ENCODE data around the gene SGCA. TPM values are rescaled to one million over a fixed set of nuclear protein-coding genes. Genes with fewer than 3 reads are reported as not detected.

Gene SGCA
- total and polyA plus RNA-seq, 3 donors from 2014 or later = 2.4 to 33.1 (median 7.6) TPM

DNA sequence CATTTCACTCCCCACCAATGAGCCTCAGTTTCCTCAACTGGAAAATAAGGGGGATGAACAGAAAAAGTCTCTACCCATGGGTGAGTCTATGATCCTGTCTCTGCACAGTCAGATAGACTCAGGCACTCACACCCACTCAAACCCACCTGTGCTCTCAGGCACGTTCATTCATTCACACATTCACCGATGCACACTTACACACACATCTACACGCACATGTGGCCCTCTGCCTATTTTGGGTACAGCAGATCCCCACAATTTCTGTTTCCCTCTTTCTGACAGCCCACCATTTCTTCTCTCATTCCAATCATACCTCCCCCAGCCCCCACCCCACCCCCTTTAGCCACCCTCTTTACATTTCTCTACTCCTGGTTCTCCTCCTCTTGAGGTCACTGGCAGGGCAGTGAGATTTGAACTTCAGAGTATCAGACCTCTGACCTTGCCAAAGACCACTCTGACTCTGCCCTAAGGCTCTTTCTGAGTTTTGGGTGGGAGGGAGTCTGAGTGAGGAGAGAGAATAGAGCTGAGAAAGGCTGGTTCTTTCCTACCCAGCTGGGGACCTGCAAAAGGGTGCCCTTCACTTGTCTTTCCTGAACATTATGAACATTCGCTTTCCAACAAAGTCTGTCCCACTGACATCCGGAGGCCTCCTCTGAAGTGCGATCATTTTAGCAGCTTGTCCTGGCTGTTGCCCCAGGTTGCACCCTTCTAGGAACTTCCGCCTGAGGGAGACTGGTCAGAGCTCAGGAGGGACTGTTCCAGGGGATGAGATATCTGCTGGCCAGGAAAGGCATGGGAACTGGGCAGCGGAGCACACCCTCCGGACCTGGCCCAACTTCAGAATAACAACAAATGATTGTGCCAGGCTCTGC lies 45.7 kb downstream of the SGCA start:
- no peak for DNase-seq
- peaks cover 36% of the 10 kb centered on the region for H3K4me1 ChIP-seq
- 51% methylated on average over 9 of the region's 9 CpGs for WGBS, 2 donors

DNA sequence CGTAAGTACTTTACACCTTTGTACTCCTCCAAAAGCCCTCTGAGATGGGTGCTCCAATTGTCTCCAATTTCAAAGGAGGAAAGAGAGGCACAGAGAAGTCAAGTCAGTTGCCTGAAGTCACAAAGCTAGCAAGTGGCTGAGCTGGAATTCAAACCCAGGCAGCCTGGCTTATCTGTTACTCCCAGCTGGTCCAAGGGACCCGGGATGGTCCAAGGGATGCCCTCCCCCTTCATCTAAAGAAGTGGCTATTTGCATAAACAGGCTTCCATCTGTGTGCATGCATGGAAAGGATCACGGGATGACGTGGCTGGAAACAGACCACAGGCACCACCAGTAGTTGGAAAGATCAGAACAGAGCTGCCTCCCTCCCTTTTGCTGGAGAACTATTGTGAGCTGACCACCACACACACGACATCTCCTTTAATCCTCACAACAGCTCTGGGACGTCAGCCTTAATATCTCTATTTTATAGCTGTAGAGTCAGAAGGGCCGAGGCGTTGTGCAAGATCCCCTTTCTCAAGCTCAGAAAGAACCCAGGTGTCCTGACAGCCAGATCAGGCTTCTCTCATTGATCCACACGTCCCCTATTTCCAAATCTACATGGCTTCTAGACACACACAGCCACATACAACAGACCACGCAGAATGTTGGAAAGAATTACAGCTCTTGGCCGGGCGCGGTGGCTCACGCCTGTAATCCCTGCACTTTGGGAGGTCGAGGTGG lies 46.5 kb downstream of the SGCA start:
- H3K4me3 ChIP-seq = no peak overlapping the region
- no peak for DNase-seq
- no peaks in the 10 kb centered on the region for H3K27me3 ChIP-seq
- H3K9me3 ChIP-seq = no peaks in the 10 kb centered on the region
- no peak for TF ChIP-seq POLR2A (IDR thresholded peaks at IDR 0.05)
- TF ChIP-seq, protein P1, sequence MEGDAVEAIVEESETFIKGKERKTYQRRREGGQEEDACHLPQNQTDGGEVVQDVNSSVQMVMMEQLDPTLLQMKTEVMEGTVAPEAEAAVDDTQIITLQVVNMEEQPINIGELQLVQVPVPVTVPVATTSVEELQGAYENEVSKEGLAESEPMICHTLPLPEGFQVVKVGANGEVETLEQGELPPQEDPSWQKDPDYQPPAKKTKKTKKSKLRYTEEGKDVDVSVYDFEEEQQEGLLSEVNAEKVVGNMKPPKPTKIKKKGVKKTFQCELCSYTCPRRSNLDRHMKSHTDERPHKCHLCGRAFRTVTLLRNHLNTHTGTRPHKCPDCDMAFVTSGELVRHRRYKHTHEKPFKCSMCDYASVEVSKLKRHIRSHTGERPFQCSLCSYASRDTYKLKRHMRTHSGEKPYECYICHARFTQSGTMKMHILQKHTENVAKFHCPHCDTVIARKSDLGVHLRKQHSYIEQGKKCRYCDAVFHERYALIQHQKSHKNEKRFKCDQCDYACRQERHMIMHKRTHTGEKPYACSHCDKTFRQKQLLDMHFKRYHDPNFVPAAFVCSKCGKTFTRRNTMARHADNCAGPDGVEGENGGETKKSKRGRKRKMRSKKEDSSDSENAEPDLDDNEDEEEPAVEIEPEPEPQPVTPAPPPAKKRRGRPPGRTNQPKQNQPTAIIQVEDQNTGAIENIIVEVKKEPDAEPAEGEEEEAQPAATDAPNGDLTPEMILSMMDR (IDR thresholded peaks at IDR 0.05) = no peak
- H3K27ac ChIP-seq = peak overlapping the region in 1 of 2 donors; percentile 92
- WGBS, 2 donors = 64 to 76% methylated on average over 14 to 15 of the region's 15 CpGs
- peaks cover 34% of the 10 kb centered on the region for H3K4me1 ChIP-seq
- intact Hi-C loops (cut with DNase I; ENCODE audit: low total_unique reads) = no loop called here
- H3K36me3 ChIP-seq (ENCODE audit: low read depth, missing control alignments) = no peaks in the 10 kb centered on the region

More for the DNA sequence above, 45.7 kb downstream of the SGCA start:
- Histone ChIP-seq H3K36me3 (ENCODE audit: low read depth, missing control alignments) (no peaks in the 10 kb centered on the region), H3K4me3 (no peak overlapping the region), H3K27ac (peak overlapping the region; percentile 74 to 92), H3K9me3 (no peaks in the 10 kb centered on the region), H3K27me3 (no peaks in the 10 kb centered on the region)
- intact Hi-C loops (cut with DNase I; ENCODE audit: low total_unique reads) = no loop called here
- TF ChIP-seq, protein P1 (IDR thresholded peaks at IDR 0.05) = no peak
- no peak for TF ChIP-seq POLR2A (IDR thresholded peaks at IDR 0.05)

DNA sequence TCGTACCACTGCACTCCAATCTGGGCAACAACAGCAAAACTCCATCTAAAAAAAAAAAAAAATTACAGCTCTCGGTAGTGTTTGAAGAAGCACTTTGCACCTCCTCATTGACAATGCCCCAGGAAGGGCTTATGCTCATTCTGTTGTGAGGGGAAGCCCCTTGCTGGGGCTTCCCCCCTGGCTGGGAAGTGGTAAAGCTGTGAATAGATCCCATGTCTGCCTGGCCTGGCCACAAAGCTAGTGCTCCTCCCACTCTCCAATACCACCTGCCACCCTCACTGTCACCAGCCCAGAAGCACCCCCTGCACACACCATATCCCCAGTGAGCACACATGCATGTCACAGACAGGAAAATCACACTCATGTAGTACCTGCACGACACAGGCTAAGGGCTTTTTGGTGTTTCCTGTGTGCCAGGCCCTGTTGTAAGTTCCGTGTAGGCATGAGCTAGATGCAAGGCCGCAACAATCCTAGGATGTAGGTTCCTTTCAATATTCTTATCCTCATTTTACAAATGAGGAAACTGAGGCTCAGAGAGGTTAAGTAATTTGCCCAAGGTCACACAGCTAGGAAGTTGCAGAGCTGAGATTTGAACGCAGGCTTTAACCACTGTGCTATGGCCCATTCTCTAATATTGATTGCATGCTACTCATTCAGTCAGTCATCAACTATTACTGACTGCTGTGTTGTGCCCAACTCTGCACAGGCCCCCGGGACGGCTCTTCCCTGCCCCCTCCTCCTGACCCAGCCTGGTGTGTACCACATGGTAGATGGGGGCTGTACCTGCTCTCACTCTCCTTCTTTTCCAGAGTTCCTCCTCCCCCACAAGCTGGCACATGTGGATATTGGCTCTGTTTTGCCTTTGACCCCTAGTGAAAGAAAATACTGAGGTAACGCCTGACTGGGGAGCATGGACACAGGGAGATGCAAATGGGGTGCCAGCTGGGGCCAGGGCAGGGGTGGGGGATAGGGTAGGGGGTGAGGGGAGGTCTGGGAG lies 47.5 kb downstream of the SGCA start:
- TF ChIP-seq POLR2A (IDR thresholded peaks at IDR 0.05) = no peak
- TF ChIP-seq, protein P1 (IDR thresholded peaks at IDR 0.05) = no peak
- Histone ChIP-seq H3K4me1 (peaks cover 31% of the 10 kb centered on the region), H3K36me3 (ENCODE audit: low read depth, missing control alignments) (no peaks in the 10 kb centered on the region), H3K27me3 (no peaks in the 10 kb centered on the region), H3K4me3 (no peak overlapping the region), H3K27ac (peak overlapping the region in 1 of 2 donors; percentile 74), H3K9me3 (no peaks in the 10 kb centered on the region)
- DNase-seq = no peak
- intact Hi-C loops (cut with DNase I; ENCODE audit: low total_unique reads) = no loop called here
- 70 to 73% methylated on average over 9 of the region's 9 CpGs for WGBS, 2 donors

DNA sequence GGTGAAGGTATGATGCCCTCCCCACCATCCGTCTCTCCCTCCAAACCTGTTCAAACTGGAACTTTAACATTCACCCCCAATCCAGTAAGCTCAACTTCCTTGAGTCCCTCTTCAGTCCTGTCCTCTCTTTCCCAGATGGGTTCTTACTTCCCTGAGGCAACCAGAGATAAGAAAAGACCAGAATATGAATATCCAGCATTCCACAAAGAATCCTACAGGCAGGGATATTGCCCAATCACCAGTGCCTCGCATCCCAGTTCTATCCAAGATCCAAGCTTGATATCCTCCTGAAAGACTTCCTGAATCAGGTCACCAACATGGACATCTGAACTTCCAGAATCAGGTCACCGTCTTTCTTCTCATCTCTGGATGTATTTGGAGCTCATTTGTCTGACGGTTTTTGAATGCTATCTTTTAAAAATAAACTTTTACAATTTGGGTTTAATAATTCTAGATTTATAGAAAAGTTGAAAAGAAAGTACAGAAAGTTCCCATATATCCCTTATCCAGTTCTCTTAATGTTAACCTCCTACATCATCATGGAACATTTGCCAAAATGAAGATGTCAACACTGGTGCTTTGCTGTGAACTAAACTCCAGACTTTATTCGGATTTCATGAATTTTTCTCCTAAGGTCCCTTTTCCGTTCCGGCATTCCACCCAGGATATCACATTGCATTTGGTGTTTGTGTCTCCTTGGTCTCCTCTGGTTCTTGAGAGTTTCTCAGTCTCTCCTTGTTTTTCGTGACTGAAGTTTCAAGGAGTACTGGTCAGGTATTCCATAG lies 49.4 kb downstream of the SGCA start:
- Histone ChIP-seq H3K36me3 (ENCODE audit: low read depth, missing control alignments) (no peaks in the 10 kb centered on the region), H3K4me3 (no peak overlapping the region), H3K9me3 (no peaks in the 10 kb centered on the region), H3K27me3 (no peaks in the 10 kb centered on the region), H3K4me1 (peaks cover 40% of the 10 kb centered on the region), H3K27ac (peak overlapping the region in 1 of 2 donors; percentile 74)
- intact Hi-C loops (cut with DNase I; ENCODE audit: low total_unique reads) = no loop called here
- WGBS, 2 donors = 41 to 48% methylated on average over 8 of the region's 8 CpGs
- DNase-seq = no peak
- TF ChIP-seq, protein P1 (IDR thresholded peaks at IDR 0.05) = no peak
- no peak for TF ChIP-seq POLR2A (IDR thresholded peaks at IDR 0.05)

Measured in testis (tissue), 3 donors.